GM23338 (cell line): ENCODE results near the gene ZNF774. TPM values are rescaled to one million over a fixed set of nuclear protein-coding genes. Genes with fewer than 3 reads are reported as not detected.

Experiments
- ATAC-seq: fragments of 200-7000 bp; cut with Tn5 transposase; 3 replicates; pipeline ENCODE4 v1.9.1; 2020
- DNase-seq: peaks from one replicate; pipeline ENCODE4 v3.0.0-alpha.2; 2015; ENCODE audit warnings: low spot score
- H2AFZ ChIP-seq: fragments of 200-600 bp; sonication (generic); 2 replicates; pipeline ENCODE4 v1.8.0; 2016; ENCODE audit warnings: antibody characterized with exemption, mild to moderate bottlenecking, moderate library complexity
- H3F3A ChIP-seq: fragments of 200-600 bp; sonication (generic); replicated peaks from 2 replicates; pipeline ENCODE4 v1.8.0; 2017; ENCODE audit warnings: antibody characterized with exemption, mixed run types, low read depth
- H3K27ac ChIP-seq: fragments of 200-600 bp; sonication (generic); 2 replicates; pipeline ENCODE4 v1.6.1; 2016; ENCODE audit warnings: low read depth
- H3K27me3 ChIP-seq: fragments of 200-600 bp; sonication (generic); 2 replicates; pipeline ENCODE4 v1.8.0; 2016; ENCODE audit warnings: mild to moderate bottlenecking, mixed run types, moderate library complexity; ENCODE audit not compliant: insufficient read depth
- H3K36me3 ChIP-seq: fragments of 200-600 bp; sonication (generic); 2 replicates; pipeline ENCODE4 v1.8.0; 2016; ENCODE audit warnings: mild to moderate bottlenecking; ENCODE audit not compliant: insufficient read depth
- H3K4me1 ChIP-seq: fragments of 200-600 bp; sonication (generic); 2 replicates; pipeline ENCODE4 v1.8.0; 2016; ENCODE audit warnings: mild to moderate bottlenecking, moderate library complexity; ENCODE audit not compliant: insufficient read depth
- H3K4me2 ChIP-seq: fragments of 200-600 bp; sonication (generic); 2 replicates; pipeline ENCODE4 v1.7.1; 2017; ENCODE audit warnings: mixed run types
- H3K4me3 ChIP-seq: fragments of 200-600 bp; sonication (generic); 2 replicates; pipeline ENCODE4 v1.6.1; 2016; ENCODE audit warnings: mixed run types
- H3K79me2 ChIP-seq: fragments of 200-600 bp; sonication (generic); replicated peaks from 2 replicates; pipeline ENCODE4 v1.8.0; 2017; ENCODE audit warnings: mild to moderate bottlenecking; ENCODE audit not compliant: insufficient read depth
- H3K9me2 ChIP-seq: fragments of 200-600 bp; sonication (generic); 2 replicates; pipeline ENCODE4 v1.8.0; 2017; ENCODE audit not compliant: insufficient read depth
- H4K20me1 ChIP-seq: fragments of 200-600 bp; sonication (generic); replicated peaks from 2 replicates; pipeline ENCODE4 v1.8.0; 2017; ENCODE audit warnings: mild to moderate bottlenecking; ENCODE audit not compliant: insufficient read depth
- H3K27ac Mint-ChIP-seq: 2 replicates; pipeline ENCODE4 v1.8.0; 2020; ENCODE audit warnings: inconsistent platforms, mild to moderate bottlenecking, moderate library complexity, mixed read lengths
- H3K27me3 Mint-ChIP-seq: 3 replicates; pipeline ENCODE4 v1.8.0; 2022; ENCODE audit warnings: low read depth, mild to moderate bottlenecking, moderate library complexity, mixed read lengths, inconsistent platforms; ENCODE audit not compliant: insufficient read depth, poor library complexity
- H3K36me3 Mint-ChIP-seq: 3 replicates; pipeline ENCODE4 v1.8.0; 2021; ENCODE audit warnings: low read depth, mild to moderate bottlenecking, inconsistent platforms, moderate library complexity, mixed read lengths
- H3K4me1 Mint-ChIP-seq: 3 replicates; pipeline ENCODE4 v1.8.0; 2020; ENCODE audit warnings: mild to moderate bottlenecking, inconsistent platforms, mixed read lengths
- H3K4me3 Mint-ChIP-seq: 3 replicates; pipeline ENCODE4 v1.8.0; 2021; ENCODE audit warnings: moderate library complexity, mild to moderate bottlenecking, inconsistent platforms, mixed read lengths
- H3K9me3 Mint-ChIP-seq: 3 replicates; pipeline ENCODE4 v1.8.0; 2020; ENCODE audit warnings: moderate library complexity, mild to moderate bottlenecking, inconsistent platforms, mixed read lengths
- CREB1 ChIP-seq: fragments of 250-450 bp; sonication (Bioruptor Pico); IDR thresholded peaks from 2 replicates; pipeline ENCODE4 v1.5.0; 2020; ENCODE audit warnings: low read depth, mild to moderate bottlenecking, moderate library complexity
- EZH2 ChIP-seq: fragments of 200-600 bp; sonication (generic); IDR thresholded peaks from one replicate; pipeline ENCODE4 v1.8.0; 2017; ENCODE audit warnings: antibody characterized with exemption, mild to moderate bottlenecking, low read depth; ENCODE audit not compliant: unreplicated experiment
- EZH2phosphoT487 ChIP-seq: fragments of 200-600 bp; sonication (generic); IDR thresholded peaks from one replicate; pipeline ENCODE4 v1.8.1; 2018; ENCODE audit warnings: antibody characterized with exemption; ENCODE audit not compliant: unreplicated experiment
- JUNB ChIP-seq: IDR thresholded peaks from one replicate; pipeline ENCODE4 v1.6.1; 2016; ENCODE audit warnings: antibody characterized with exemption; ENCODE audit not compliant: unreplicated experiment
- NANOG ChIP-seq: IDR thresholded peaks from 2 replicates; pipeline ENCODE4 v1.6.1; 2016; ENCODE audit warnings: antibody characterized with exemption, borderline replicate concordance
- POLR2AphosphoS5 ChIP-seq: IDR thresholded peaks from 2 replicates; pipeline ENCODE4 v1.6.1; 2016; ENCODE audit warnings: antibody characterized with exemption, low read depth
- STAT1 ChIP-seq: IDR thresholded peaks from one replicate; pipeline ENCODE4 v1.6.1; 2016; ENCODE audit warnings: antibody characterized with exemption; ENCODE audit not compliant: unreplicated experiment
- ZNF114 ChIP-seq: fragments of 250-450 bp; sonication (Bioruptor Pico); IDR thresholded peaks from 2 replicates; pipeline ENCODE4 v1.5.0; 2020; ENCODE audit warnings: mild to moderate bottlenecking, moderate library complexity
- ZNF331 ChIP-seq: fragments of 250-450 bp; sonication (Bioruptor Pico); IDR thresholded peaks from 2 replicates; pipeline ENCODE4 v1.5.0; 2020; ENCODE audit warnings: low read depth, mild to moderate bottlenecking, moderate library complexity
- polyA plus RNA-seq: library from polyadenylated mRNA; unstranded; fragments of >200 nt; fragmentation: Nextera tagmentation; extraction: Ambion mirVana; gene quantifications from 2 replicates; pipeline ENCODE4 v1.2.1, GENCODE V29; 2016
- total RNA-seq: library from RNA; depleted of rRNA; stranded (reverse); fragments of >200 nt; shearing (Covaris generic); gene quantifications from 2 replicates; pipeline ENCODE4 v1.2.3, GENCODE V29; 2014
- TF ChIP-seq, protein P1 (sequence below): fragments of 250-450 bp; sonication (Bioruptor Pico); IDR thresholded peaks from 2 replicates; pipeline ENCODE4 v1.5.0; 2020; ENCODE audit warnings: mild to moderate bottlenecking, moderate library complexity
- TF ChIP-seq, protein P2 (sequence below): IDR thresholded peaks from one replicate; pipeline ENCODE4 v1.6.1; 2018; ENCODE audit warnings: antibody characterized with exemption; ENCODE audit not compliant: unreplicated experiment
- TF ChIP-seq, protein P3 (sequence below): IDR thresholded peaks from 2 replicates; pipeline ENCODE4 v1.6.1; 2016; ENCODE audit warnings: antibody characterized with exemption
- TF ChIP-seq, protein P4 (sequence below), 2 experiments: fragments of 200-600 bp in 1 of 2; sonication (generic) in 1 of 2; conservative IDR thresholded peaks; 2 replicates each; pipeline versions ENCODE4 v1.5.1 to v1.6.1; 2016 to 2017; ENCODE audit warnings: antibody characterized with exemption in 2 of 2, low read depth in 2 of 2, mild to moderate bottlenecking in 2 of 2, moderate library complexity in 1 of 2

The ZNF774 gene
- total and polyA plus RNA-seq, 2 experiments from 2014 or later = 0.45 to 1.8 TPM

DNA sequence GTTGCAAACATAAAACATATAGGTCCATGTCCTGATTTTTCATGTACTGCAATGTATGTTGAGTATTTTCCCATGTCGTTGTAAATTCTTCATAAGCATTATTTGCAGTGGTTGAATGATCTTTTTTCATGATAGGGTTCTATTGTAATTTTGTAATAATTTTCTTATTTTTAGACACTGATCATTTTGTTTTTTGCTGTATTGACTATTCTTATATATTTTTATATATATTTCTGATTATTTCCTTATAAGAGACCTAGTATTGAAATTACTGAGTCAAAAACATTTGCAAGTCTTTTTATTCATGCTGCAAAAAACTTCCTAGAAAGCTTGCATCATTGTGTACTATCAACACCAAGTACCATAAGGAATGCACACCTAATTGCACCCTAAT, 31.2 kb upstream of the ZNF774 start:
- Histone ChIP-seq H3K9me2 (no peaks in the 10 kb centered on the region), H2AFZ (no peak overlapping the region), H3K27ac (no peak overlapping the region), H3K4me3 (peak overlapping the region; percentile 39; the same call in 1 of the 2 replicates), H3K4me1 (peaks cover 7% of the 10 kb centered on the region; the same call in 1 of the 2 replicates), H3K4me2 (peak overlapping the region; percentile 69; the same call in 1 of the 2 replicates), H3K36me3 (no peaks in the 10 kb centered on the region), H3K27me3 (no peaks in the 10 kb centered on the region), H4K20me1 (no peaks in the 10 kb centered on the region), H3F3A (no peaks in the 10 kb centered on the region), H3K79me2 (no peaks in the 10 kb centered on the region)
- H3K4me1 Mint-ChIP-seq = peaks cover 12% of the 10 kb centered on the region; the same call in 2 of the 3 replicates
- peak overlapping the region; percentile 85; the same call in 1 of the 2 replicates for H3K27ac Mint-ChIP-seq
- TF ChIP-seq EZH2phosphoT487 (no peak), EZH2 (no peak), JUNB (no peak), NANOG (no peak), CREB1 (CRISPR knock-in tag) (no peak), POLR2AphosphoS5 (no peak), STAT1 (no peak), ZNF114 (no peak), ZNF331 (CRISPR knock-in tag) (no peak)
- TF ChIP-seq, protein P1, sequence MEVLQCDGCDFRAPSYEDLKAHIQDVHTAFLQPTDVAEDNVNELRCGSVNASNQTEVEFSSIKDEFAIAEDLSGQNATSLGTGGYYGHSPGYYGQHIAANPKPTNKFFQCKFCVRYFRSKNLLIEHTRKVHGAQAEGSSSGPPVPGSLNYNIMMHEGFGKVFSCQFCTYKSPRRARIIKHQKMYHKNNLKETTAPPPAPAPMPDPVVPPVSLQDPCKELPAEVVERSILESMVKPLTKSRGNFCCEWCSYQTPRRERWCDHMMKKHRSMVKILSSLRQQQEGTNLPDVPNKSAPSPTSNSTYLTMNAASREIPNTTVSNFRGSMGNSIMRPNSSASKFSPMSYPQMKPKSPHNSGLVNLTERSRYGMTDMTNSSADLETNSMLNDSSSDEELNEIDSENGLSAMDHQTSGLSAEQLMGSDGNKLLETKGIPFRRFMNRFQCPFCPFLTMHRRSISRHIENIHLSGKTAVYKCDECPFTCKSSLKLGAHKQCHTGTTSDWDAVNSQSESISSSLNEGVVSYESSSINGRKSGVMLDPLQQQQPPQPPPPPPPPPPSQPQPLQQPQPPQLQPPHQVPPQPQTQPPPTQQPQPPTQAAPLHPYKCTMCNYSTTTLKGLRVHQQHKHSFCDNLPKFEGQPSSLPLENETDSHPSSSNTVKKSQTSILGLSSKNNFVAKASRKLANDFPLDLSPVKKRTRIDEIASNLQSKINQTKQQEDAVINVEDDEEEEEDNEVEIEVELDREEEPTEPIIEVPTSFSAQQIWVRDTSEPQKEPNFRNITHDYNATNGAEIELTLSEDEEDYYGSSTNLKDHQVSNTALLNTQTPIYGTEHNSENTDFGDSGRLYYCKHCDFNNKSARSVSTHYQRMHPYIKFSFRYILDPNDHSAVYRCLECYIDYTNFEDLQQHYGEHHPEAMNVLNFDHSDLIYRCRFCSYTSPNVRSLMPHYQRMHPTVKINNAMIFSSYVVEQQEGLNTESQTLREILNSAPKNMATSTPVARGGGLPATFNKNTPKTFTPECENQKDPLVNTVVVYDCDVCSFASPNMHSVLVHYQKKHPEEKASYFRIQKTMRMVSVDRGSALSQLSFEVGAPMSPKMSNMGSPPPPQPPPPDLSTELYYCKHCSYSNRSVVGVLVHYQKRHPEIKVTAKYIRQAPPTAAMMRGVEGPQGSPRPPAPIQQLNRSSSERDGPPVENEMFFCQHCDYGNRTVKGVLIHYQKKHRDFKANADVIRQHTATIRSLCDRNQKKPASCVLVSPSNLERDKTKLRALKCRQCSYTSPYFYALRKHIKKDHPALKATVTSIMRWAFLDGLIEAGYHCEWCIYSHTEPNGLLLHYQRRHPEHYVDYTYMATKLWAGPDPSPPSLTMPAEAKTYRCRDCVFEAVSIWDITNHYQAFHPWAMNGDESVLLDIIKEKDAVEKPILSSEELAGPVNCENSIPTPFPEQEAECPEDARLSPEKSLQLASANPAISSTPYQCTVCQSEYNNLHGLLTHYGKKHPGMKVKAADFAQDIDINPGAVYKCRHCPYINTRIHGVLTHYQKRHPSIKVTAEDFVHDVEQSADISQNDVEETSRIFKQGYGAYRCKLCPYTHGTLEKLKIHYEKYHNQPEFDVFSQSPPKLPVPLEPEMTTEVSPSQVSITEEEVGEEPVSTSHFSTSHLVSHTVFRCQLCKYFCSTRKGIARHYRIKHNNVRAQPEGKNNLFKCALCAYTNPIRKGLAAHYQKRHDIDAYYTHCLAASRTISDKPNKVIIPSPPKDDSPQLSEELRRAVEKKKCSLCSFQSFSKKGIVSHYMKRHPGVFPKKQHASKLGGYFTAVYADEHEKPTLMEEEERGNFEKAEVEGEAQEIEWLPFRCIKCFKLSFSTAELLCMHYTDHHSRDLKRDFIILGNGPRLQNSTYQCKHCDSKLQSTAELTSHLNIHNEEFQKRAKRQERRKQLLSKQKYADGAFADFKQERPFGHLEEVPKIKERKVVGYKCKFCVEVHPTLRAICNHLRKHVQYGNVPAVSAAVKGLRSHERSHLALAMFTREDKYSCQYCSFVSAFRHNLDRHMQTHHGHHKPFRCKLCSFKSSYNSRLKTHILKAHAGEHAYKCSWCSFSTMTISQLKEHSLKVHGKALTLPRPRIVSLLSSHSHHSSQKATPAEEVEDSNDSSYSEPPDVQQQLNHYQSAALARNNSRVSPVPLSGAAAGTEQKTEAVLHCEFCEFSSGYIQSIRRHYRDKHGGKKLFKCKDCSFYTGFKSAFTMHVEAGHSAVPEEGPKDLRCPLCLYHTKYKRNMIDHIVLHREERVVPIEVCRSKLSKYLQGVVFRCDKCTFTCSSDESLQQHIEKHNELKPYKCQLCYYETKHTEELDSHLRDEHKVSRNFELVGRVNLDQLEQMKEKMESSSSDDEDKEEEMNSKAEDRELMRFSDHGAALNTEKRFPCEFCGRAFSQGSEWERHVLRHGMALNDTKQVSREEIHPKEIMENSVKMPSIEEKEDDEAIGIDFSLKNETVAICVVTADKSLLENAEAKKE (CRISPR knock-in tag) = no peak
- TF ChIP-seq, protein P2, sequence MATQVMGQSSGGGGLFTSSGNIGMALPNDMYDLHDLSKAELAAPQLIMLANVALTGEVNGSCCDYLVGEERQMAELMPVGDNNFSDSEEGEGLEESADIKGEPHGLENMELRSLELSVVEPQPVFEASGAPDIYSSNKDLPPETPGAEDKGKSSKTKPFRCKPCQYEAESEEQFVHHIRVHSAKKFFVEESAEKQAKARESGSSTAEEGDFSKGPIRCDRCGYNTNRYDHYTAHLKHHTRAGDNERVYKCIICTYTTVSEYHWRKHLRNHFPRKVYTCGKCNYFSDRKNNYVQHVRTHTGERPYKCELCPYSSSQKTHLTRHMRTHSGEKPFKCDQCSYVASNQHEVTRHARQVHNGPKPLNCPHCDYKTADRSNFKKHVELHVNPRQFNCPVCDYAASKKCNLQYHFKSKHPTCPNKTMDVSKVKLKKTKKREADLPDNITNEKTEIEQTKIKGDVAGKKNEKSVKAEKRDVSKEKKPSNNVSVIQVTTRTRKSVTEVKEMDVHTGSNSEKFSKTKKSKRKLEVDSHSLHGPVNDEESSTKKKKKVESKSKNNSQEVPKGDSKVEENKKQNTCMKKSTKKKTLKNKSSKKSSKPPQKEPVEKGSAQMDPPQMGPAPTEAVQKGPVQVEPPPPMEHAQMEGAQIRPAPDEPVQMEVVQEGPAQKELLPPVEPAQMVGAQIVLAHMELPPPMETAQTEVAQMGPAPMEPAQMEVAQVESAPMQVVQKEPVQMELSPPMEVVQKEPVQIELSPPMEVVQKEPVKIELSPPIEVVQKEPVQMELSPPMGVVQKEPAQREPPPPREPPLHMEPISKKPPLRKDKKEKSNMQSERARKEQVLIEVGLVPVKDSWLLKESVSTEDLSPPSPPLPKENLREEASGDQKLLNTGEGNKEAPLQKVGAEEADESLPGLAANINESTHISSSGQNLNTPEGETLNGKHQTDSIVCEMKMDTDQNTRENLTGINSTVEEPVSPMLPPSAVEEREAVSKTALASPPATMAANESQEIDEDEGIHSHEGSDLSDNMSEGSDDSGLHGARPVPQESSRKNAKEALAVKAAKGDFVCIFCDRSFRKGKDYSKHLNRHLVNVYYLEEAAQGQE = no peak
- TF ChIP-seq, protein P3, sequence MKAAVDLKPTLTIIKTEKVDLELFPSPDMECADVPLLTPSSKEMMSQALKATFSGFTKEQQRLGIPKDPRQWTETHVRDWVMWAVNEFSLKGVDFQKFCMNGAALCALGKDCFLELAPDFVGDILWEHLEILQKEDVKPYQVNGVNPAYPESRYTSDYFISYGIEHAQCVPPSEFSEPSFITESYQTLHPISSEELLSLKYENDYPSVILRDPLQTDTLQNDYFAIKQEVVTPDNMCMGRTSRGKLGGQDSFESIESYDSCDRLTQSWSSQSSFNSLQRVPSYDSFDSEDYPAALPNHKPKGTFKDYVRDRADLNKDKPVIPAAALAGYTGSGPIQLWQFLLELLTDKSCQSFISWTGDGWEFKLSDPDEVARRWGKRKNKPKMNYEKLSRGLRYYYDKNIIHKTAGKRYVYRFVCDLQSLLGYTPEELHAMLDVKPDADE = no peak
- TF ChIP-seq, protein P4, sequence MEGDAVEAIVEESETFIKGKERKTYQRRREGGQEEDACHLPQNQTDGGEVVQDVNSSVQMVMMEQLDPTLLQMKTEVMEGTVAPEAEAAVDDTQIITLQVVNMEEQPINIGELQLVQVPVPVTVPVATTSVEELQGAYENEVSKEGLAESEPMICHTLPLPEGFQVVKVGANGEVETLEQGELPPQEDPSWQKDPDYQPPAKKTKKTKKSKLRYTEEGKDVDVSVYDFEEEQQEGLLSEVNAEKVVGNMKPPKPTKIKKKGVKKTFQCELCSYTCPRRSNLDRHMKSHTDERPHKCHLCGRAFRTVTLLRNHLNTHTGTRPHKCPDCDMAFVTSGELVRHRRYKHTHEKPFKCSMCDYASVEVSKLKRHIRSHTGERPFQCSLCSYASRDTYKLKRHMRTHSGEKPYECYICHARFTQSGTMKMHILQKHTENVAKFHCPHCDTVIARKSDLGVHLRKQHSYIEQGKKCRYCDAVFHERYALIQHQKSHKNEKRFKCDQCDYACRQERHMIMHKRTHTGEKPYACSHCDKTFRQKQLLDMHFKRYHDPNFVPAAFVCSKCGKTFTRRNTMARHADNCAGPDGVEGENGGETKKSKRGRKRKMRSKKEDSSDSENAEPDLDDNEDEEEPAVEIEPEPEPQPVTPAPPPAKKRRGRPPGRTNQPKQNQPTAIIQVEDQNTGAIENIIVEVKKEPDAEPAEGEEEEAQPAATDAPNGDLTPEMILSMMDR (conservative IDR thresholded peaks at IDR 0.05; ENCODE audit: low read depth in 2 of 2) = no peak
- no peak for ATAC-seq
- no peak for DNase-seq
- H3K36me3 Mint-ChIP-seq = no peaks in the 10 kb centered on the region
- H3K9me3 Mint-ChIP-seq = no peaks in the 10 kb centered on the region
- no peak overlapping the region for H3K4me3 Mint-ChIP-seq
- H3K27me3 Mint-ChIP-seq = peaks cover 3% of the 10 kb centered on the region
